SK-N-SH (cell line): ENCODE results near the gene FOXP2. TPM values are rescaled to one million over a fixed set of nuclear protein-coding genes. Genes with fewer than 3 reads are reported as not detected.
"Not testable (repeated sequence)": the region's sequence is repeated elsewhere in the genome, so short reads cannot be mapped to it uniquely, and the experiment has no call there.

ENCODE experiments used
- CTCF ChIA-PET: fragments of 300-600, 350-600 bp; formaldehyde crosslinking; extraction: SDS; loops from one replicate; lab custom pipeline; 2021; lab: Yijun Ruan, JAX
- POLR2A ChIA-PET: fragments of 350-600 bp; sonication (Branson Sonifier 250); formaldehyde crosslinking; extraction: SDS; loops from one replicate; lab custom pipeline; 2020; ENCODE audit warnings: antibody characterized with exemption, inconsistent platforms; lab: Yijun Ruan, JAX
- DNase-seq: peaks from one replicate; pipeline ENCODE4 v3.0.0; 2012
- H2AFZ ChIP-seq: fragments of 200-600 bp; sonication (generic); 2 replicates; pipeline ENCODE4 v1.8.1; 2016; ENCODE audit warnings: antibody characterized with exemption, mild to moderate bottlenecking, low read depth
- H3F3A ChIP-seq: fragments of 200-600 bp; sonication (generic); replicated peaks from 2 replicates; pipeline ENCODE3; 2016; ENCODE audit warnings: antibody characterized with exemption, mild to moderate bottlenecking; ENCODE audit not compliant: insufficient read depth
- H3K27ac ChIP-seq, 2 experiments: fragments of 200-500 bp in 1 of 2; fragments of 200-600 bp in 1 of 2; sonication (Bioruptor generic) in 1 of 2; sonication (generic), shearing (Covaris generic) in 1 of 2; 2 replicates each; pipeline versions ENCODE4 v1.5.1 to v1.6.1; 2014 to 2016; ENCODE audit warnings: low read depth in 2 of 2, inconsistent platforms in 1 of 2, low read length in 1 of 2, mild to moderate bottlenecking in 1 of 2, mixed read lengths in 1 of 2
- H3K27me3 ChIP-seq: fragments of 200-600 bp; sonication (generic), shearing (Covaris generic); 2 replicates; pipeline ENCODE4 v1.6.1; 2016; ENCODE audit warnings: mixed run types; ENCODE audit not compliant: insufficient read depth
- H3K36me3 ChIP-seq, 2 experiments: fragments of 200-500 bp in 1 of 2; fragments of 200-600 bp in 1 of 2; sonication (Bioruptor generic) in 1 of 2; sonication (generic) in 1 of 2; replicated peaks in 1 of 2; 2 replicates each; pipeline versions ENCODE3 to v1.5.1; 2014 to 2016; ENCODE audit warnings: low read length in 1 of 2, mild to moderate bottlenecking in 1 of 2; ENCODE audit not compliant: insufficient read depth in 2 of 2, control insufficient read depth in 1 of 2
- H3K4me1 ChIP-seq, 2 experiments: fragments of 200-500 bp in 1 of 2; fragments of 200-600 bp in 1 of 2; sonication (Bioruptor generic) in 1 of 2; sonication (generic), shearing (Covaris generic) in 1 of 2; 2 replicates each; pipeline versions ENCODE4 v1.5.1 to v1.6.1; 2014 to 2016; ENCODE audit warnings: low read depth in 1 of 2, low read length in 1 of 2, mixed run types in 1 of 2; ENCODE audit not compliant: insufficient read depth in 2 of 2, control insufficient read depth in 1 of 2
- H3K4me2 ChIP-seq: fragments of 200-600 bp; sonication (generic), shearing (Covaris generic); 2 replicates; pipeline ENCODE4 v1.6.1; 2017; ENCODE audit warnings: mixed run types
- H3K4me3 ChIP-seq, 2 experiments: fragments of 200-500 bp in 1 of 2; fragments of 200-600 bp in 1 of 2; sonication (Bioruptor generic) in 1 of 2; sonication (generic), shearing (Covaris generic) in 1 of 2; 2 replicates each; pipeline versions ENCODE4 v1.5.1 to v1.8.1; 2014 to 2016; ENCODE audit warnings: low read depth in 2 of 2, inconsistent platforms in 1 of 2, low read length in 1 of 2, mild to moderate bottlenecking in 1 of 2, mixed read lengths in 1 of 2, moderate library complexity in 1 of 2
- H3K79me2 ChIP-seq: fragments of 200-600 bp; sonication (generic); 2 replicates; pipeline ENCODE4 v1.8.1; 2017; ENCODE audit warnings: mild to moderate bottlenecking; ENCODE audit not compliant: insufficient read depth
- H3K9ac ChIP-seq: fragments of 200-600 bp; sonication (generic); 2 replicates; pipeline ENCODE4 v1.6.1; 2017; ENCODE audit warnings: mixed run types
- H3K9me2 ChIP-seq: fragments of 200-600 bp; sonication (generic); 2 replicates; pipeline ENCODE4 v1.6.1; 2017; ENCODE audit warnings: mixed run types
- H3K9me3 ChIP-seq: fragments of 200-600 bp; sonication (generic); 2 replicates; pipeline ENCODE4 v1.6.1; 2017; ENCODE audit warnings: mixed run types, mild to moderate bottlenecking, moderate library complexity
- H4K20me1 ChIP-seq: fragments of 200-600 bp; sonication (generic); 2 replicates; pipeline ENCODE4 v1.6.1; 2017; ENCODE audit warnings: mild to moderate bottlenecking, mixed run types; ENCODE audit not compliant: insufficient read depth
- CHD2 ChIP-seq: fragments of 150-350 bp; IDR thresholded peaks from 2 replicates; pipeline ENCODE4 v1.6.1; 2018; ENCODE audit warnings: low read length; ENCODE audit not compliant: partially characterized antibody
- ELF1 ChIP-seq: IDR thresholded peaks from 2 replicates; pipeline ENCODE4 v1.4.0; 2012
- EP300 ChIP-seq, 2 experiments: IDR thresholded peaks; 2 replicates each; pipeline versions ENCODE4 v1.4.0 to v1.6.1; 2012; ENCODE audit warnings: borderline replicate concordance in 1 of 2, low read depth in 1 of 2, low read length in 1 of 2
- FOSL2 ChIP-seq: IDR thresholded peaks from 2 replicates; pipeline ENCODE4 v1.4.0; 2012; ENCODE audit warnings: low read depth, mild to moderate bottlenecking, moderate library complexity, borderline replicate concordance
- GATA2 ChIP-seq: sonication (generic); formaldehyde crosslinking; IDR thresholded peaks from 2 replicates; pipeline ENCODE4 v1.5.0; 2020; ENCODE audit warnings: mild to moderate bottlenecking, missing genetic modification reagents
- NFIC ChIP-seq: IDR thresholded peaks from 2 replicates; pipeline ENCODE4 v1.4.0; 2012; ENCODE audit warnings: borderline replicate concordance
- PBX3 ChIP-seq: IDR thresholded peaks from 2 replicates; pipeline ENCODE4; 2012
- POLR2AphosphoS5 ChIP-seq: IDR thresholded peaks from 2 replicates; pipeline ENCODE4 v1.6.1; 2012; ENCODE audit warnings: low read depth, low read length
- RFX5 ChIP-seq: IDR thresholded peaks from 2 replicates; pipeline ENCODE4 v1.6.1; 2012; ENCODE audit warnings: mild to moderate bottlenecking, improper control_type of control experiment, low read length
- TAF1 ChIP-seq: IDR thresholded peaks from 2 replicates; pipeline ENCODE4 v1.6.1; 2012; ENCODE audit warnings: low read depth, mild to moderate bottlenecking, low read length, moderate library complexity, borderline replicate concordance
- USF2 ChIP-seq: fragments of 150-350 bp; IDR thresholded peaks from 2 replicates; pipeline ENCODE4 v1.6.1; 2017; ENCODE audit warnings: antibody characterized with exemption, low read length, low read depth, borderline replicate concordance
- YY1 ChIP-seq: IDR thresholded peaks from 2 replicates; pipeline ENCODE4 v1.4.0; 2012; ENCODE audit warnings: low read depth, mild to moderate bottlenecking
- WGBS: methylation state at CpG from one replicate; pipeline ENCODE4 v1.1.6; 2017; ENCODE audit warnings: low lambda C conversion rate; 5-methylcytosine and 5-hydroxymethylcytosine counted together
- polyA plus RNA-seq, 3 experiments: library from polyadenylated mRNA; depleted of rRNA; stranded (reverse); fragments of >200 nt; gene quantifications; 2 replicates each; pipeline ENCODE4 v1.2.3, GENCODE V29; 2012
- TF ChIP-seq, protein P1 (sequence below): fragments of 200-600 bp; sonication (generic); IDR thresholded peaks from 2 replicates; pipeline ENCODE4 v1.6.1; 2017; ENCODE audit warnings: antibody characterized with exemption, mild to moderate bottlenecking, moderate library complexity
- TF ChIP-seq, protein P2 (sequence below): IDR thresholded peaks from 2 replicates; pipeline ENCODE4 v1.4.0; 2012; ENCODE audit warnings: low read depth, borderline replicate concordance

The FOXP2 gene
- polyA plus RNA-seq, 1 of the 3 experiments (the other 2 are of a cell fraction): not detected

DNA sequence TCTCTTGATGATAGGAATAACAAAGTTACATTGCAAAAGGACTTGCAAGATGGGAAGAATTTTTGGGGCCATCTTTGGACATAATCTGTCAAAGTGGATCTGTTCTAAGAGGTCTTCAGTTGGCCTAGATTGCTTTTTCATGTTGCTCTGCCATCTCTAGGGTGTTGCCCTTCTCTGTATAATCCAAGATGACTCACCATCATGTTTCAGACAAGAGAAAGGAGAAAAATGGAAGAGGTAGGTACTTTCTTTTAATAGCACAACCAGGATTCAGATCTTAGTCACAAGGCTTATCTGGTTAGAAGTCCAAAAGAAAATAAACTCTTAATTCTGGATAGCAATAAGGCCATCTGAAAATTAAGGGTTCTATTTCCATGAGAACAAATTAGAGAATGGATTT lies 38.7 kb upstream of the FOXP2 start (continued):
- TF ChIP-seq, protein P1, sequence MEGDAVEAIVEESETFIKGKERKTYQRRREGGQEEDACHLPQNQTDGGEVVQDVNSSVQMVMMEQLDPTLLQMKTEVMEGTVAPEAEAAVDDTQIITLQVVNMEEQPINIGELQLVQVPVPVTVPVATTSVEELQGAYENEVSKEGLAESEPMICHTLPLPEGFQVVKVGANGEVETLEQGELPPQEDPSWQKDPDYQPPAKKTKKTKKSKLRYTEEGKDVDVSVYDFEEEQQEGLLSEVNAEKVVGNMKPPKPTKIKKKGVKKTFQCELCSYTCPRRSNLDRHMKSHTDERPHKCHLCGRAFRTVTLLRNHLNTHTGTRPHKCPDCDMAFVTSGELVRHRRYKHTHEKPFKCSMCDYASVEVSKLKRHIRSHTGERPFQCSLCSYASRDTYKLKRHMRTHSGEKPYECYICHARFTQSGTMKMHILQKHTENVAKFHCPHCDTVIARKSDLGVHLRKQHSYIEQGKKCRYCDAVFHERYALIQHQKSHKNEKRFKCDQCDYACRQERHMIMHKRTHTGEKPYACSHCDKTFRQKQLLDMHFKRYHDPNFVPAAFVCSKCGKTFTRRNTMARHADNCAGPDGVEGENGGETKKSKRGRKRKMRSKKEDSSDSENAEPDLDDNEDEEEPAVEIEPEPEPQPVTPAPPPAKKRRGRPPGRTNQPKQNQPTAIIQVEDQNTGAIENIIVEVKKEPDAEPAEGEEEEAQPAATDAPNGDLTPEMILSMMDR: no peak
- TF ChIP-seq YY1: no peak
- TF ChIP-seq ELF1: no peak
- TF ChIP-seq EP300 (IDR thresholded peaks at IDR 0.05; ENCODE audit: borderline replicate concordance in 1 of 2, low read depth in 1 of 2, low read length in 1 of 2): no peak

DNA sequence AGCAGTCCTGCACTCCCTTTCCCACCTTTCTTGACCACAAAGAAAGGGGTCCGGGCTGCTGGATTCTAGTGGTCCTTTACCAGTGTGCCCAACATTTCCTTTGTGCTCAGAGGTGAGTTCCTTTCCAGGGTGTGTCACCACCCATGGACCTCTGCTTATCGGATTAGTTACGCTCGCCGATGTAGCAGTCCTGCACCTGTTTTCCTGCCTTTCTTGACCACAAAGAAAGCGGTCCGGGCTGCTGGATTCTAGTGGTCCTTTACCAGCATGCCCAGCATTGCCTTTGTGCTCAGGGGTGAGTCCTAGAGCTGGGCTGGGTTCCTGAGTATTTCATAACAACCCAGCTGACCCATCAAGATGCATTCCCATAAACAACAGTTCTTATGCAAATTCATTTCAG lies 30.7 kb upstream of the FOXP2 start:
- H3K79me2 ChIP-seq, H3K27ac ChIP-seq, H3F3A ChIP-seq, H3K4me1 ChIP-seq, H4K20me1 ChIP-seq, H3K9me2 ChIP-seq, H3K9me3 ChIP-seq, H3K36me3 ChIP-seq, H3K4me2 ChIP-seq, DNase-seq, H2AFZ ChIP-seq, H3K4me3 ChIP-seq, CTCF ChIA-PET, H3K9ac ChIP-seq, POLR2A ChIA-PET: not testable (repeated sequence)
- H3K27me3 ChIP-seq: peaks cover 28% of the 10 kb centered on the region; the same call in 1 of the 2 replicates
- WGBS: 8% methylated on average over 7 of the region's 7 CpGs

DNA sequence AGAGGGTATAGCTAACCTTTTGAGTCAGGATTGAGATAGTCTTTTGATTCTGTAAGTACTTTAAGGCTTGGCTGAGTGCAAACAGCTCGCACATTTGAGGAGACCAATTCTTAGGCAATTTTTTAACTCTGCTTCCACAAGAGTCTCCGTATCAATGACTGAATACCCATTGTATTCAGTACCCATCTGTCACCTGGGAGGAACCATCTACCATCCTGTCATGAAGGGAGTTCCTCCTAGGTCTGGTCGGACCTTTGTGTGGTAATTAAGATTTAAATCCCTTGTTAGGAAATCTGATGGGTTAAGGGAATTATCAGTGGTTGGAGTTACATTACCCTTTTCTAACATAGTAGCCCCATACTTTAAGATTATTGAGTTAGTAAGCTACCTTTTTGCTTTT lies 30.3 kb upstream of the FOXP2 start:
- H3K9me3 ChIP-seq, H3F3A ChIP-seq, H3K9ac ChIP-seq, H3K4me3 ChIP-seq, CTCF ChIA-PET, DNase-seq, H2AFZ ChIP-seq, H3K9me2 ChIP-seq, H3K4me2 ChIP-seq, H4K20me1 ChIP-seq, H3K36me3 ChIP-seq, H3K4me1 ChIP-seq, H3K79me2 ChIP-seq, POLR2A ChIA-PET, H3K27ac ChIP-seq: not testable (repeated sequence)
- peaks cover 28% of the 10 kb centered on the region; the same call in 1 of the 2 replicates for H3K27me3 ChIP-seq
- 4% methylated on average over 3 of the region's 3 CpGs for WGBS

- Histone ChIP-seq H3K9me3 (no peaks in the 10 kb centered on the region), H2AFZ (no peak overlapping the region), H3K9me2 (no peaks in the 10 kb centered on the region), H3K4me1 (no peaks in the 10 kb centered on the region), H3K4me2 (no peak overlapping the region), H3K9ac (no peak overlapping the region), H3F3A (no peaks in the 10 kb centered on the region), H3K4me3 (no peak overlapping the region), H3K27ac (no peak overlapping the region), H4K20me1 (no peaks in the 10 kb centered on the region), H3K79me2 (no peaks in the 10 kb centered on the region), H3K36me3 (peaks cover 0 to 3% of the 10 kb centered on the region in 2 experiments), H3K27me3 (peaks cover 25% of the 10 kb centered on the region; the same call in 1 of the 2 replicates)
- TF ChIP-seq GATA2 (CRISPR knock-in tag): no peak
- no peak for TF ChIP-seq ELF1
- no peak for TF ChIP-seq PBX3
- no peak for TF ChIP-seq CHD2
- no peak for TF ChIP-seq NFIC
- TF ChIP-seq TAF1: no peak
- TF ChIP-seq POLR2AphosphoS5: no peak
- no peak for TF ChIP-seq EP300 (IDR thresholded peaks at IDR 0.05; ENCODE audit: borderline replicate concordance in 1 of 2, low read depth in 1 of 2, low read length in 1 of 2)
- TF ChIP-seq RFX5: no peak
- no peak for TF ChIP-seq FOSL2
- no peak for TF ChIP-seq USF2
- TF ChIP-seq, protein P2, sequence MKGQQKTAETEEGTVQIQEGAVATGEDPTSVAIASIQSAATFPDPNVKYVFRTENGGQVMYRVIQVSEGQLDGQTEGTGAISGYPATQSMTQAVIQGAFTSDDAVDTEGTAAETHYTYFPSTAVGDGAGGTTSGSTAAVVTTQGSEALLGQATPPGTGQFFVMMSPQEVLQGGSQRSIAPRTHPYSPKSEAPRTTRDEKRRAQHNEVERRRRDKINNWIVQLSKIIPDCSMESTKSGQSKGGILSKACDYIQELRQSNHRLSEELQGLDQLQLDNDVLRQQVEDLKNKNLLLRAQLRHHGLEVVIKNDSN: no peak
- no peak for DNase-seq
- CTCF ChIA-PET: no interaction called here
- POLR2A ChIA-PET: no interaction called here
These were observed 26.6 kb upstream of the FOXP2 start for GRCh38 chr7:114388021-114388420.
